ENCODE results near the gene ARID2.

GRCh38 chr12:45708363-45708762 lies 21.1 kb upstream of the ARID2 start:
- TF ChIP-seq POLR2A (IDR thresholded peaks at IDR 0.05) (no peak), EP300 (IDR thresholded peaks at IDR 0.05) (no peak), CTCF (IDR thresholded peaks at IDR 0.05) (no peak), POLR2AphosphoS5 (IDR thresholded peaks at IDR 0.05) (no peak)
